ENCODE data around the gene TPGS2.

The TPGS2 gene

GRCh38 chr18:36776650-36777049 is 52.2 kb downstream of the TPGS2 start:
- no peak for DNase-seq (ENCODE audit: low read depth)
- no peak overlapping the region for H3K4me3 ChIP-seq (ENCODE audit: low read length)
- TF ChIP-seq, protein P1, sequence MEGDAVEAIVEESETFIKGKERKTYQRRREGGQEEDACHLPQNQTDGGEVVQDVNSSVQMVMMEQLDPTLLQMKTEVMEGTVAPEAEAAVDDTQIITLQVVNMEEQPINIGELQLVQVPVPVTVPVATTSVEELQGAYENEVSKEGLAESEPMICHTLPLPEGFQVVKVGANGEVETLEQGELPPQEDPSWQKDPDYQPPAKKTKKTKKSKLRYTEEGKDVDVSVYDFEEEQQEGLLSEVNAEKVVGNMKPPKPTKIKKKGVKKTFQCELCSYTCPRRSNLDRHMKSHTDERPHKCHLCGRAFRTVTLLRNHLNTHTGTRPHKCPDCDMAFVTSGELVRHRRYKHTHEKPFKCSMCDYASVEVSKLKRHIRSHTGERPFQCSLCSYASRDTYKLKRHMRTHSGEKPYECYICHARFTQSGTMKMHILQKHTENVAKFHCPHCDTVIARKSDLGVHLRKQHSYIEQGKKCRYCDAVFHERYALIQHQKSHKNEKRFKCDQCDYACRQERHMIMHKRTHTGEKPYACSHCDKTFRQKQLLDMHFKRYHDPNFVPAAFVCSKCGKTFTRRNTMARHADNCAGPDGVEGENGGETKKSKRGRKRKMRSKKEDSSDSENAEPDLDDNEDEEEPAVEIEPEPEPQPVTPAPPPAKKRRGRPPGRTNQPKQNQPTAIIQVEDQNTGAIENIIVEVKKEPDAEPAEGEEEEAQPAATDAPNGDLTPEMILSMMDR (conservative IDR thresholded peaks at IDR 0.05; ENCODE audit: low read depth, low read length), result no peak

- no peak for DNase-seq (ENCODE audit: low read depth)
- TF ChIP-seq, protein P1 (conservative IDR thresholded peaks at IDR 0.05; ENCODE audit: low read depth, low read length), result no peak
- no peak overlapping the region for H3K4me3 ChIP-seq (ENCODE audit: low read length)
Observed at GRCh38 chr18:36775396-36775795, 53.4 kb downstream of the TPGS2 start.

DNA sequence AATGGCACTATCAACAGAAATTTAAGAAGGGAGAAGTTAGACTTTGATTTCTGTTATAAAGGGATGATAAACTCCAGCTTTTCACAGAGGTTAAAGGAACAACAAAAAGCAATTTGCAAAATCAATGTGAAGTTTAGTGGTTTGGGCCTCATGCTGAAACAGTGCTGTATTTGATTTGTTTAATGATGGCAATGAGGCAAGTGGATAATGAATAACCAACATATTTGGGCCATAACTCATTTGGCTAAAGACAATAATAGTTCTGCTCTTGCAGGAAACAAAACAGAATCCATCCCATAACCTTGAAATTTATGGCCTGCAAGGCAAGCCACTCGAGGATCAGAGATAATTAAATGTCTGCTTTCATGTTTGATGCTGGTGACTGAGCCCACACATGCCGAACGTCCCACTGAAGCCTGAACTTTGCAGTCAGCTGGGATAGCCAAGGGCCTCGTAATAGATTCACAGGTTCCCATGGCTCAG is 56.5 kb downstream of the TPGS2 start:
- H3K4me3 ChIP-seq (ENCODE audit: low read length), result no peak overlapping the region
- no peak for DNase-seq (ENCODE audit: low read depth)
- TF ChIP-seq, protein P1 (conservative IDR thresholded peaks at IDR 0.05; ENCODE audit: low read depth, low read length), result no peak

GRCh38 chr18:36771245-36771644 is 57.6 kb downstream of the TPGS2 start:
- no peak for DNase-seq (ENCODE audit: low read depth)
- no peak overlapping the region for H3K4me3 ChIP-seq (ENCODE audit: low read length)
- TF ChIP-seq, protein P1 (conservative IDR thresholded peaks at IDR 0.05; ENCODE audit: low read depth, low read length), result no peak

DNA sequence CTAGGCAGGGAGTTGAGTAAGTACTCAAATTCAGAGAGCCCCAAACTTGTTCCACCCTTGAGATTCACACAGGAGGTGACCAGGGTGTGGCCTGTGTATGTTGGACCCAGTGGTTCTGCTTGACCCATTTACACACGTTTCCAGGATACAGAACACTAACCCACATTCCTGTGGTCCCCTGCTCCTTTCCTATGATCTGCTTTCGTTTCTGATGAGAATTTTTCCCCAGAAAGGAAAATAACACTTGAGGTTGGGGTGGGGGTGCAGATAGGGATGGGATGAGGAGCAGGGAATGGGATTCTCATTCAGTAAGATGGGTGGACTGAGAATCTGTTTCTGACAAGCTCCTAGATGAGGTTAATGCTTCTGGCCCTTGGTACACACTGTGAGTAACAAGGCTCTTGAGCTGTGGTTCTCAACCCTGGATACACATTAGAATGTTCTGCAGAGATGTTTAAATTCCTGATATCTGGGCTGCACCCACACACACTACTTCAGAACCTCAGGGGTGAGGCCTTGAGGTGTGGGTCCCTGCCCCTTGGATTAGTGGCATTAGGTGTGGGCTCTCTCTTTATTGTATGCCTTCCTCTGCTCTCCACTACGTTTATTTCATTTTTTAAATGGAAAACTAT is 58.4 kb downstream of the TPGS2 start:
- TF ChIP-seq, protein P1 (conservative IDR thresholded peaks at IDR 0.05; ENCODE audit: low read depth, low read length), result no peak
- H3K4me3 ChIP-seq (ENCODE audit: low read length), result no peak overlapping the region
- no peak for DNase-seq (ENCODE audit: low read depth)

DNA sequence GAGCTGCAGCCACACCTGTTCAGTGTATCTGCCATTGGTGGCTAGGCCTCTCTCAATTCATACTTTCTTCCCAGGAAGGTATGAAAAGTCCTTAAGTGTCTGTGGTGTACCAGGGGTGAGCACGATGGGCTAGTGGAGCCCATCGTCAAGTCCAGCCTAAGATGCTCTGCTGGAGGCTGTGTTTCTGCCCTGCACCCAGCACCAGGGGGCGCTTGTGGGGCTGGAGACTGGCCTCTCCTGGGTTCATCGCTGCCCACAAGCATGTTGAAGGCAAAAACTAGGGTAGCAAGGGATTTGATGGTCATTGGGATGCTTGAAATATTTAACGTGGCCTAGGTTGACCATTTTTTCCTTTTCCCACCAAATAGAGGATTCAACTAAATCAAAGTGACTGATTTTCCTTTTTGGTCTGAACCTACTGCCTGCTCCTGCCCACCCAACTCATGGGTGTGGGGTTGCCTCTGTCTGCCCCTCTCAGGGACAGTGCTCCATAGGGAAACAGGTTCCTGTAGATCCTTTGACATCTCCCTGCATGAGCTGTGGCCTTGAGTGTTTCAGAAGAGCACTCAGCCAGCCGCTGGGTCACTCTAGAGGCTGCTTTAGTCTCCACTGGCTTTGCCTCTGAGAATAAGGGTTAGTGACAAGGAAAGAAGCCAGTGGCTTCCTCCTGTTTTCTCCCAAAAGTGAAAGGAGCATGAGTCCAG is 59.0 kb downstream of the TPGS2 start:
- TF ChIP-seq, protein P1 (conservative IDR thresholded peaks at IDR 0.05; ENCODE audit: low read depth, low read length), result peak; percentile 53
- DNase-seq (ENCODE audit: low read depth), result no peak
- no peak overlapping the region for H3K4me3 ChIP-seq (ENCODE audit: low read length)

DNA sequence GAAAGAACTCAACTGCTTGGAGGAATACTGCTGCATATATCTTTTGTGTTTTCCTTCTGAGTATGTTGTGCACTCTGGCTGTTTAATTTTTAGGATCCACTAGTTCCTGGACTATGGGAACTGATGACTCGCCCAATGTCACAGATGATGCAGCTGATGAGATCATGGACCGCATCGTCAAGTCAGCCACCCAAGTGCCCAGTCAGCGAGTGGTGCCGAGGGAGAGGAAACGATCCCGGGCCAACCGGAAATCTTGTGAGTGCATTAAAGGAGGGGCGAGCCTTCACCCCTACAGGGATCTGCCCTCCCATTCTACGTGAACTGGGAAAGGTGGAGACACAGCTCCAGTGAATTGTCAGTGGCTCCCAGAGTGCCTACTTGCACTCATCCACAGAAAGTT is 59.6 kb downstream of the TPGS2 start:
- H3K4me3 ChIP-seq (ENCODE audit: low read length), result no peak overlapping the region
- TF ChIP-seq, protein P1 (conservative IDR thresholded peaks at IDR 0.05; ENCODE audit: low read depth, low read length), result no peak
- no peak for DNase-seq (ENCODE audit: low read depth)

Data from retinal pigment epithelial cell (primary cell).